Measurements from ENCODE around the gene GNA12.

DNA sequence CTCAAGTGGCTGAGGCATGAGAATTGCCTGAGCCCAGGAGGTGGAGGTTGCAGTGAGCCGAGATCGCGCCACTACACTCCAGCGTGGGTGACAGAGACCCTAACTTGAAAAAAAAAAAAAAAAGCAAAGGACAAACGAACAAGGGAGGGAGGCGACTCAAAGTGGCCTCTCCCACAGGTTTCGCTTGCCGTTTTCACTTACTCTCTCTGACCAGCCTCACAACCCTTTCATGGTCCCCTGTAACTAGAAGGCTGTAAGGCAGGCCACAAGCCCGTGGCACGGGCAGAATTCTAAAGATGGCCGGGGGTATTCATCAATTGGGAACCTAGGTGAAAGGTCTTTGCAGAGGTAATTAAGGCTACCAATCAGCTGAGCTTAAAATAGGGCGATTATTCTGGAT is 25.5 kb downstream of the GNA12 start:
- TF ChIP-seq, protein P1, sequence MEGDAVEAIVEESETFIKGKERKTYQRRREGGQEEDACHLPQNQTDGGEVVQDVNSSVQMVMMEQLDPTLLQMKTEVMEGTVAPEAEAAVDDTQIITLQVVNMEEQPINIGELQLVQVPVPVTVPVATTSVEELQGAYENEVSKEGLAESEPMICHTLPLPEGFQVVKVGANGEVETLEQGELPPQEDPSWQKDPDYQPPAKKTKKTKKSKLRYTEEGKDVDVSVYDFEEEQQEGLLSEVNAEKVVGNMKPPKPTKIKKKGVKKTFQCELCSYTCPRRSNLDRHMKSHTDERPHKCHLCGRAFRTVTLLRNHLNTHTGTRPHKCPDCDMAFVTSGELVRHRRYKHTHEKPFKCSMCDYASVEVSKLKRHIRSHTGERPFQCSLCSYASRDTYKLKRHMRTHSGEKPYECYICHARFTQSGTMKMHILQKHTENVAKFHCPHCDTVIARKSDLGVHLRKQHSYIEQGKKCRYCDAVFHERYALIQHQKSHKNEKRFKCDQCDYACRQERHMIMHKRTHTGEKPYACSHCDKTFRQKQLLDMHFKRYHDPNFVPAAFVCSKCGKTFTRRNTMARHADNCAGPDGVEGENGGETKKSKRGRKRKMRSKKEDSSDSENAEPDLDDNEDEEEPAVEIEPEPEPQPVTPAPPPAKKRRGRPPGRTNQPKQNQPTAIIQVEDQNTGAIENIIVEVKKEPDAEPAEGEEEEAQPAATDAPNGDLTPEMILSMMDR (IDR thresholded peaks at IDR 0.05), result no peak
- TF ChIP-seq POLR2A (IDR thresholded peaks at IDR 0.05), result no peak

Data from adrenal gland (tissue), 5 donors.